Type B pancreatic cell (in vitro differentiated cells): ENCODE results near the gene TRIO. TPM values are rescaled to one million over a fixed set of nuclear protein-coding genes. Genes with fewer than 3 reads are reported as not detected.

Experiments
- DNase-seq: peaks from one replicate; pipeline ENCODE4 v3.0.0; 2021; ENCODE audit warnings: mixed read lengths; ENCODE audit not compliant: unreplicated experiment; ENCODE audit errors: extremely low spot score
- H3K27ac Mint-ChIP-seq: 2 replicates; pipeline ENCODE4 v1.8.0; 2021; ENCODE audit warnings: mild to moderate bottlenecking, mixed read lengths
- H3K27me3 Mint-ChIP-seq: 2 replicates; pipeline ENCODE4 v1.8.0; 2021; ENCODE audit warnings: mixed read lengths
- H3K36me3 Mint-ChIP-seq: 2 replicates; pipeline ENCODE4 v1.8.0; 2021; ENCODE audit warnings: mixed read lengths
- H3K4me1 Mint-ChIP-seq: one replicate; pipeline ENCODE4 v1.8.0; 2021; ENCODE audit warnings: mixed read lengths; ENCODE audit not compliant: unreplicated experiment
- H3K4me3 Mint-ChIP-seq: 2 replicates; pipeline ENCODE4 v1.8.0; 2021; ENCODE audit warnings: mild to moderate bottlenecking, mixed read lengths
- H3K9me3 Mint-ChIP-seq: 2 replicates; pipeline ENCODE4 v1.8.0; 2021; ENCODE audit warnings: mixed read lengths
- CTCF ChIP-seq: fragments of 200-600 bp; sonication (generic); conservative IDR thresholded peaks from 2 replicates; pipeline ENCODE4 v1.5.0; 2021; ENCODE audit warnings: antibody characterized with exemption, mild to moderate bottlenecking
- total RNA-seq: library from RNA; stranded (reverse); gene quantifications from 2 replicates; pipeline ENCODE4 v1.2.1, GENCODE V29; 2021; ENCODE audit warnings: low replicate concordance

The TRIO gene
- total RNA-seq, 1 donor from 2014 or later: 145 TPM

GRCh38 chr5:14158890-14159666 lies 15.9 kb downstream of the TRIO start:
- DNase-seq: no peak
- TF ChIP-seq CTCF: no peak
- Mint-ChIP-seq H3K4me3 (no peak overlapping the region), H3K27me3 (no peaks in the 10 kb centered on the region), H3K27ac (no peak overlapping the region), H3K36me3 (peaks cover 12% of the 10 kb centered on the region), H3K4me1 (peaks cover 32% of the 10 kb centered on the region), H3K9me3 (peaks cover 12% of the 10 kb centered on the region)

- H3K4me3 Mint-ChIP-seq: no peak overlapping the region
- peaks cover 16% of the 10 kb centered on the region for H3K9me3 Mint-ChIP-seq
- no peak for TF ChIP-seq CTCF
- no peak overlapping the region for H3K27ac Mint-ChIP-seq
- H3K4me1 Mint-ChIP-seq: peaks cover 34% of the 10 kb centered on the region
- no peaks in the 10 kb centered on the region for H3K27me3 Mint-ChIP-seq
- DNase-seq: no peak
- peaks cover 22% of the 10 kb centered on the region for H3K36me3 Mint-ChIP-seq
Observed at GRCh38 chr5:14161825-14162556, 18.8 kb downstream of the TRIO start.

- no peak overlapping the region for H3K4me3 Mint-ChIP-seq
- H3K4me1 Mint-ChIP-seq: peaks cover 44% of the 10 kb centered on the region
- H3K27me3 Mint-ChIP-seq: no peaks in the 10 kb centered on the region
- peaks cover 25% of the 10 kb centered on the region for H3K36me3 Mint-ChIP-seq
- H3K9me3 Mint-ChIP-seq: peaks cover 16% of the 10 kb centered on the region
- H3K27ac Mint-ChIP-seq: no peak overlapping the region
- no peak for TF ChIP-seq CTCF
- DNase-seq: no peak
Observed at GRCh38 chr5:14164164-14165163, 21.3 kb downstream of the TRIO start.

- Mint-ChIP-seq H3K9me3 (peaks cover 12% of the 10 kb centered on the region), H3K4me3 (no peak overlapping the region), H3K27ac (no peak overlapping the region), H3K36me3 (peaks cover 22% of the 10 kb centered on the region), H3K27me3 (no peaks in the 10 kb centered on the region), H3K4me1 (peaks cover 39% of the 10 kb centered on the region)
- no peak for DNase-seq
- TF ChIP-seq CTCF: no peak
Observed at GRCh38 chr5:14165375-14166106, 22.4 kb downstream of the TRIO start.

- H3K4me1 Mint-ChIP-seq: peaks cover 39% of the 10 kb centered on the region
- TF ChIP-seq CTCF: no peak
- H3K4me3 Mint-ChIP-seq: no peak overlapping the region
- peaks cover 11% of the 10 kb centered on the region for H3K9me3 Mint-ChIP-seq
- DNase-seq: no peak
- H3K27me3 Mint-ChIP-seq: no peaks in the 10 kb centered on the region
- H3K27ac Mint-ChIP-seq: no peak overlapping the region
- peaks cover 22% of the 10 kb centered on the region for H3K36me3 Mint-ChIP-seq
Observed at GRCh38 chr5:14166437-14166836, 23.3 kb downstream of the TRIO start.
